CD4-positive, alpha-beta memory T cell (primary cell): ENCODE data around the gene SLC25A48. TPM values are rescaled to one million over a fixed set of nuclear protein-coding genes. Genes with fewer than 3 reads are reported as not detected.

Experiments
- CTCF ChIA-PET: fragments of 350-600 bp; sonication (Branson Sonifier 250); formaldehyde crosslinking; loops from one replicate; lab custom pipeline; 2021; ENCODE audit warnings: inconsistent platforms; ENCODE audit not compliant: partially characterized antibody; lab: Charles Lee
- POLR2A ChIA-PET: fragments of 350-600 bp; sonication (Branson Sonifier 250); formaldehyde crosslinking; loops from one replicate; lab custom pipeline; 2021; ENCODE audit not compliant: partially characterized antibody; lab: Charles Lee
- DNase-seq, 5 donors: peaks; one replicate each; pipeline versions ENCODE4 v3.0.0 to v3.0.0-alpha.2; 2020 to 2022; ENCODE audit warnings: mixed read lengths in 1 of 5
- H3K27ac ChIP-seq: one replicate; pipeline ENCODE4 v1.7.0; 2013; ENCODE audit warnings: low read depth, low read length
- H3K27me3 ChIP-seq: 2 replicates; pipeline ENCODE4 v1.7.0; 2013; ENCODE audit warnings: mild to moderate bottlenecking, low read length, moderate library complexity; ENCODE audit not compliant: insufficient read depth
- H3K36me3 ChIP-seq: 2 replicates; pipeline ENCODE4 v1.7.0; 2013; ENCODE audit warnings: mild to moderate bottlenecking, low read length, moderate library complexity; ENCODE audit not compliant: insufficient read depth
- H3K4me1 ChIP-seq: 2 replicates; pipeline ENCODE4 v1.7.0; 2013; ENCODE audit warnings: mild to moderate bottlenecking, low read length, moderate library complexity; ENCODE audit not compliant: insufficient read depth
- H3K4me3 ChIP-seq, 2 donors: one replicate each; pipeline ENCODE4 v1.7.0; 2013; ENCODE audit warnings: low read length in 2 of 2, mild to moderate bottlenecking in 1 of 2
- H3K9me3 ChIP-seq, 2 donors: one replicate each; pipeline ENCODE4 v1.7.0; 2013; ENCODE audit warnings: low read length in 2 of 2, control low read depth in 1 of 2; ENCODE audit not compliant: control insufficient read depth in 1 of 2
- H3K27ac Mint-ChIP-seq, 7 donors: one replicate each; pipeline ENCODE4 v1.8.0; 2020 to 2021; ENCODE audit warnings: mixed read lengths in 7 of 7, mild to moderate bottlenecking in 6 of 7, inconsistent platforms in 3 of 7, moderate library complexity in 3 of 7
- H3K27me3 Mint-ChIP-seq, 2 donors: one replicate each; pipeline ENCODE4 v1.8.0; 2020 to 2021; ENCODE audit warnings: mixed read lengths in 2 of 2
- H3K36me3 Mint-ChIP-seq, 2 donors: one replicate each; pipeline ENCODE4 v1.8.0; 2020 to 2021; ENCODE audit warnings: mixed read lengths in 2 of 2, inconsistent platforms in 1 of 2, mild to moderate bottlenecking in 1 of 2
- H3K4me1 Mint-ChIP-seq, 4 donors: one replicate each; pipeline ENCODE4 v1.8.0; 2020 to 2021; ENCODE audit warnings: mixed read lengths in 4 of 4, mild to moderate bottlenecking in 1 of 4
- H3K4me3 Mint-ChIP-seq, 8 donors: one replicate each; pipeline ENCODE4 v1.8.0; 2020 to 2021; ENCODE audit warnings: mixed read lengths in 8 of 8, mild to moderate bottlenecking in 7 of 8, moderate library complexity in 6 of 8, inconsistent platforms in 3 of 8
- H3K9me3 Mint-ChIP-seq, 8 donors: one replicate each; pipeline ENCODE4 v1.8.0; 2020 to 2021; ENCODE audit warnings: mixed read lengths in 8 of 8, mild to moderate bottlenecking in 5 of 8, inconsistent platforms in 3 of 8, moderate library complexity in 1 of 8
- intact Hi-C: fragments of 100-400 bp; cut with micrococcal nuclease; formaldehyde crosslinking; loops from one replicate; pipeline ENCODE4 v1.15.1; 2023
- polyA plus RNA-seq, 2 donors: library from polyadenylated mRNA; unstranded; fragments of 300-500 nt; fragmentation: Illumina TruSeq; gene quantifications; one replicate each; pipeline ENCODE4 v1.2.3, GENCODE V29; 2021
- total RNA-seq, 2 experiments: library from RNA; stranded (reverse); gene quantifications; one replicate each; pipeline ENCODE4 v1.2.3, GENCODE V29; 2021

Gene SLC25A48
- total and polyA plus RNA-seq, 4 experiments from 2014 or later: not detected

DNA sequence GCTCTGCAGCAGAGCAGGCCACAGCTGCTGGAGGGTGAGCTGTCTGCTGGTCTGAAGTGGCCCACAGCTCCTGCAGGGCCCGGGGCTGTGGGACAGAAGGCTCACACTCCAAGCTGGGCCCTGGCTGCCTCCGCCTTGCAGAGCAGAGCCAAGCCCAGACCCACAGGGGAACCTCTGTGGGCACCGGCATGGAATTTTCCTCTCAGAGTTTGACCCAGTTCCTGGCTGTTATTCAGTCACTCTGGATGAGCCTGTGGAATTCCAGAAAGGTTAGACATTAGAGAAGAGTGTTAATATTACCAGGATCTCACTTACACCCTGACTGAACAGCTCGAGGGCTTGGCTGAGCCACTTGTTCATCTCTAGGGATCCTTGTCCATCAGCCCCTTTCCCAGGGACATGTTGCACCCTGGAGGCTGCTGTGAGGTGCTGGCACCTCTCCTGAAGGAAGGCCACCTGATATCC, 43.7 kb downstream of the SLC25A48 start:
- no peaks in the 10 kb centered on the region for H3K36me3 Mint-ChIP-seq
- H3K27ac ChIP-seq: no peak overlapping the region
- no peaks in the 10 kb centered on the region for H3K9me3 ChIP-seq
- H3K27me3 ChIP-seq: no peaks in the 10 kb centered on the region
- no peak for DNase-seq
- no peak overlapping the region for H3K4me3 Mint-ChIP-seq
- H3K4me1 Mint-ChIP-seq: no peaks in the 10 kb centered on the region
- H3K9me3 Mint-ChIP-seq: no peaks in the 10 kb centered on the region
- peaks cover 3 to 29% of the 10 kb centered on the region in 2 donors for H3K27me3 Mint-ChIP-seq
- intact Hi-C loops: no loop called here
- ChIA-PET CTCF (interaction anchor here (1.1 to 2.3 kb wide), 2 partner anchors 10 to 334 kb away, joined by 4 to 8 read pairs; no protein-coding TSS in a partner anchor), POLR2A (no interaction called here)
- H3K27ac Mint-ChIP-seq: no peak overlapping the region
- H3K4me3 ChIP-seq: no peak overlapping the region
- H3K36me3 ChIP-seq: no peaks in the 10 kb centered on the region
- H3K4me1 ChIP-seq: no peaks in the 10 kb centered on the region

DNA sequence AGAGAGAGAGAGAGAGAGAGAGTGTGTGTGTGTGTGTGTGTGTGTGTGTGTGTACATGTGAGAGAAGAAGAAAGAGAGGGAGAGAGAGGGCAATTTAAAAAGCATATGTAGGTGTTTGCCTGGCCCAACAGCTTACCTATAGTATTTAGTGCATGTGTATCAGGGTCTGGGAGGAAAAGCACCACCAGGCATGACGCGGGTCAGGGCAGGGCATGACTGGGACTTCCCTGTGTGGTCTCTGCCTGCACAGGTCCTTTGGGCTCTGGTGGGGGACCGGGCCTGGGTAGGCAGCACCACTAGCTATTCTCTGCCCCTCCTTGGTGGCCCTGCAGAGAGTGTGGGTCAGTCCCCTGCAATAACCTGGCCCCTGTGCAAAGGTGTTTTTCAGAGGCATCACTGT, 45.1 kb downstream of the SLC25A48 start:
- H3K36me3 ChIP-seq: no peaks in the 10 kb centered on the region
- CTCF ChIA-PET: interaction anchor here (2.3 kb wide), 1 partner anchor 9 kb away, joined by 8 read pairs; no protein-coding TSS in a partner anchor

DNA sequence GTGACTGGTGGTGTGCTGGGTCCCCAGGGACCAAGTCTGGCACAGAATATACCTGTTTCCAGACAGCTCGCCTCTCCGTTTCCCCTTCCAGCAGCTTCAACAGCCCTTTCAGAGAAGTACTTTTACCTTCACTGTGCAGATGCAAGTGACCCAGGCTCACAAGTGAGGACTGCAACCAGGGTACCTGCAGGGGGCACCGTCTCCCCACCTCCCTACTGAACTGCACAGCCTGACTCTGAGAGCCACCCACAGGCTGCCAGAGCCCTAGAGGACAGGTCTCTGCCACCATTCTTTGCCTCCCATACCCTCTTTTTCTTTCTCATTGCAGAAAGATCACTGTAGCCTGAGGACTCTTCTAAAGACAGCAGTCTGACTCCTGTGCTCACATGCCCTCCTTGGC, 45.8 kb downstream of the SLC25A48 start:
- Mint-ChIP-seq H3K4me3 (no peak overlapping the region), H3K27ac (no peak overlapping the region), H3K36me3 (no peaks in the 10 kb centered on the region), H3K4me1 (no peaks in the 10 kb centered on the region), H3K27me3 (peaks cover 7 to 35% of the 10 kb centered on the region in 2 donors), H3K9me3 (no peaks in the 10 kb centered on the region)
- H3K27ac ChIP-seq: no peak overlapping the region
- no peak for DNase-seq
- CTCF ChIA-PET: no interaction called here
- no peaks in the 10 kb centered on the region for H3K36me3 ChIP-seq
- no peaks in the 10 kb centered on the region for H3K9me3 ChIP-seq
- no peak overlapping the region for H3K4me3 ChIP-seq
- POLR2A ChIA-PET: no interaction called here
- intact Hi-C loops: loop anchor here (10.0 kb wide), 2 partner anchors 895 to 1615 kb away; partner anchors contain the start of gene SPOCK1
- H3K27me3 ChIP-seq: no peaks in the 10 kb centered on the region
- no peaks in the 10 kb centered on the region for H3K4me1 ChIP-seq

More for the DNA sequence above, 45.1 kb downstream of the SLC25A48 start:
- H3K27ac ChIP-seq: no peak overlapping the region
- no peaks in the 10 kb centered on the region for H3K9me3 Mint-ChIP-seq
- H3K4me3 ChIP-seq: no peak overlapping the region
- no peak overlapping the region for H3K4me3 Mint-ChIP-seq
- H3K9me3 ChIP-seq: no peaks in the 10 kb centered on the region
- no peaks in the 10 kb centered on the region for H3K27me3 ChIP-seq
- POLR2A ChIA-PET: no interaction called here
- intact Hi-C loops: no loop called here
- H3K4me1 Mint-ChIP-seq: no peaks in the 10 kb centered on the region
- no peaks in the 10 kb centered on the region for H3K4me1 ChIP-seq
- H3K36me3 Mint-ChIP-seq: no peaks in the 10 kb centered on the region
- H3K27me3 Mint-ChIP-seq: peaks cover 6 to 33% of the 10 kb centered on the region in 2 donors
- DNase-seq: no peak
- H3K27ac Mint-ChIP-seq: no peak overlapping the region

DNA sequence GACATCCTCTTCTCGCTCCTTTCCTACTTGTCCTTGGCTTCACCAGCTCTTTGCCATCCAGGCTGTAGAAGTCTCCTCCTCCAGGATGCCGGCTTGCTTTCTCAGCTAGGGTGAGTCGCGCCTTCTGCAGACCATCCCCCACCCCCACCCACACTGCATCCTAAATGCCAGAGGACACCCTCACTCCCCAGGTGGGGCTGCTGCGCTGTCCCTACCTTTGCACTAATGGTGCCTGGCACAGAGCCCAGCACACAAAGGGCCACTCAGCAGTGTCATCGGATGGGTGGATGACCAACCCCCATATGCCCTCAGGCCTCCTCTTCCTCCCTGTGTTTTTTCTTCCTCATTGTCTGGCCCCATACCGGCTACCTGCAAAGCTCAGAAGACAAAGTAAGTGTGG, 46.3 kb downstream of the SLC25A48 start:
- Mint-ChIP-seq H3K4me3 (no peak overlapping the region), H3K4me1 (no peaks in the 10 kb centered on the region), H3K27ac (no peak overlapping the region), H3K27me3 (peaks cover 7 to 35% of the 10 kb centered on the region in 2 donors), H3K9me3 (no peaks in the 10 kb centered on the region), H3K36me3 (no peaks in the 10 kb centered on the region)
- DNase-seq: no peak
- no peaks in the 10 kb centered on the region for H3K27me3 ChIP-seq
- H3K4me1 ChIP-seq: no peaks in the 10 kb centered on the region
- intact Hi-C loops: loop anchor here (10.0 kb wide), 2 partner anchors 894 to 1614 kb away; partner anchors contain the start of gene SPOCK1
- H3K4me3 ChIP-seq: no peak overlapping the region
- H3K27ac ChIP-seq: no peak overlapping the region
- no peaks in the 10 kb centered on the region for H3K9me3 ChIP-seq
- POLR2A ChIA-PET: no interaction called here
- H3K36me3 ChIP-seq: no peaks in the 10 kb centered on the region
- CTCF ChIA-PET: no interaction called here

DNA sequence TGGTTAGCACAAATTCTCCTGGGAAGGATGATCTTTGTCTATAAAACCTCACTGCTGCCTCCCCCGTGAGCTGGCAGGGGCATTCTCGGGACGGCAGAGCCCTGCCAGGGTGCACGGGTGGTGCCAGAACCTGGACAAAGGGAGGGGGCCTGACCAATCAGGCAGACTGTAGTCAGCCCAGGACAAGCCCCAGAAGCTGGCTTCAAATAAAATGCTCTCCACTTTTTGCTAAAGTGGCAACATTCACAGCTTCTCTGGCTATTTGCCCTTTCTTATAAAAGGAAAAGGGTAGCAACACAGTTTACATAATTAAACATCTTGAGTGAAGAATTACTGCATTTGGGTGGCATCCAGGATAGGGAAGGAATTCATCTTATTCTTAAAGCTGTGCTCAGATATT, 46.8 kb downstream of the SLC25A48 start:
- ChIA-PET POLR2A (no interaction called here), CTCF (interaction anchor here (1.3 kb wide), 1 partner anchor 11 kb away, joined by 4 read pairs; no protein-coding TSS in a partner anchor)
- no peaks in the 10 kb centered on the region for H3K4me1 Mint-ChIP-seq
- Histone ChIP-seq H3K4me3 (no peak overlapping the region), H3K27me3 (no peaks in the 10 kb centered on the region), H3K4me1 (no peaks in the 10 kb centered on the region), H3K36me3 (no peaks in the 10 kb centered on the region), H3K9me3 (no peaks in the 10 kb centered on the region), H3K27ac (no peak overlapping the region)
- intact Hi-C loops: loop anchor here (10.0 kb wide), 2 partner anchors 894 to 1614 kb away; partner anchors contain the start of gene SPOCK1
- H3K4me3 Mint-ChIP-seq: no peak overlapping the region
- no peaks in the 10 kb centered on the region for H3K9me3 Mint-ChIP-seq
- H3K27me3 Mint-ChIP-seq: peaks cover 7 to 36% of the 10 kb centered on the region in 2 donors
- no peak overlapping the region for H3K27ac Mint-ChIP-seq
- no peaks in the 10 kb centered on the region for H3K36me3 Mint-ChIP-seq
- DNase-seq: no peak

DNA sequence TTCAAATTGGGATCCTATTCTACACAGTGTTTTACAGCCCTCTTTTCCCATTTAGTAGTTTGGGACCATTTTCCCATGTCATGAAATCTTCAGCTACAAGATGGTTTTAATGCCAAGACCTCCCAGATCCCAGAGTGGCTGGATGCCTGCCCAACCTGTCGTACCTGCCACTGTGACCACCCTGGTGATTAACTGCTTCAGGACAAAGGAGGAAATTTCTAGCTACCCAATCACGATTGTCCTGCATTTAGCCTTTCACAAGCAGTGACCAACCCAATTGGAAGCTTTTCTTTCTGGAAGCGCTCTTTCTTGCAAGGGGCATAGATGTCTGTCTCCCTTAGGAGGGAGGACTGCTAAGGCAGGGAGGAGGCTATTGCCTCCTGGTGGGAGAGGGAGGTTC, 47.4 kb downstream of the SLC25A48 start:
- Histone ChIP-seq H3K4me3 (no peak overlapping the region), H3K27me3 (no peaks in the 10 kb centered on the region), H3K27ac (no peak overlapping the region), H3K4me1 (no peaks in the 10 kb centered on the region), H3K36me3 (no peaks in the 10 kb centered on the region), H3K9me3 (no peaks in the 10 kb centered on the region)
- H3K4me1 Mint-ChIP-seq: no peaks in the 10 kb centered on the region
- no peak for DNase-seq
- no peaks in the 10 kb centered on the region for H3K36me3 Mint-ChIP-seq
- no peak overlapping the region for H3K4me3 Mint-ChIP-seq
- H3K27me3 Mint-ChIP-seq: peaks cover 7 to 37% of the 10 kb centered on the region in 2 donors
- CTCF ChIA-PET: interaction anchor here (1.2 to 1.4 kb wide), 3 partner anchors 10 to 199 kb away, joined by 3 to 4 read pairs (median 4); no protein-coding TSS in a partner anchor
- intact Hi-C loops: loop anchor here (10.0 kb wide), 2 partner anchors 893 to 1613 kb away; partner anchors contain the start of gene SPOCK1
- no peaks in the 10 kb centered on the region for H3K9me3 Mint-ChIP-seq
- H3K27ac Mint-ChIP-seq: no peak overlapping the region
- POLR2A ChIA-PET: no interaction called here

DNA sequence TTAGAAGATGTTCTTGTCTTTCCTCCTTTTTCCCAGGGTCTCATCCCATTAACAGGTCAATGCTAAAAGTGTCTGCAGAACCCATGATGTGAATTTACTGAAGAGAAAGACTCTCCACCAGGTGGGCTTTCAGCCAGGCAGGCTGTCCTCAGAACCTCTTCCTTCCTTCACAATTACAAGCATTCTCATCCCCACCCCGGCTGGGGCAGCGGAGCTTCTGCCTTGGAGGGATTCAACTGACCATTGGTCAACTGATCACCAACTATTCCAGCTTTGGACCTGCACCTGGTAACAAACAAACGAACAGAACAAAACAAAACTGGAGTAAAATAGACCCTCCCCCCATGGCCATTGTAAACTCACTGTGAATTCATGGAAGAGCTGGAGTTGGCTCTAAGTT, 48.6 kb downstream of the SLC25A48 start:
- DNase-seq: no peak
- H3K36me3 ChIP-seq: no peaks in the 10 kb centered on the region
- ChIA-PET POLR2A (no interaction called here), CTCF (interaction anchor here (0.9 to 1.4 kb wide), 3 partner anchors 22 to 199 kb away, joined by 3 to 4 read pairs (median 3); no protein-coding TSS in a partner anchor)
- no peak overlapping the region for H3K27ac Mint-ChIP-seq
- no peaks in the 10 kb centered on the region for H3K27me3 ChIP-seq
- H3K36me3 Mint-ChIP-seq: no peaks in the 10 kb centered on the region
- no peak overlapping the region for H3K27ac ChIP-seq
- intact Hi-C loops: loop anchor here (10.0 kb wide), 2 partner anchors 892 to 1612 kb away; partner anchors contain the start of gene SPOCK1
- no peak overlapping the region for H3K4me3 ChIP-seq
- H3K9me3 Mint-ChIP-seq: no peaks in the 10 kb centered on the region
- H3K9me3 ChIP-seq: no peaks in the 10 kb centered on the region
- H3K27me3 Mint-ChIP-seq: peaks cover 7 to 35% of the 10 kb centered on the region in 2 donors
- H3K4me1 ChIP-seq: peaks cover 7% of the 10 kb centered on the region
- H3K4me3 Mint-ChIP-seq: no peak overlapping the region
- peaks cover 4 to 9% (median 7%) of the 10 kb centered on the region in 4 donors for H3K4me1 Mint-ChIP-seq
